ENCODE results near the gene RBM18.

RBM18 gene

DNA sequence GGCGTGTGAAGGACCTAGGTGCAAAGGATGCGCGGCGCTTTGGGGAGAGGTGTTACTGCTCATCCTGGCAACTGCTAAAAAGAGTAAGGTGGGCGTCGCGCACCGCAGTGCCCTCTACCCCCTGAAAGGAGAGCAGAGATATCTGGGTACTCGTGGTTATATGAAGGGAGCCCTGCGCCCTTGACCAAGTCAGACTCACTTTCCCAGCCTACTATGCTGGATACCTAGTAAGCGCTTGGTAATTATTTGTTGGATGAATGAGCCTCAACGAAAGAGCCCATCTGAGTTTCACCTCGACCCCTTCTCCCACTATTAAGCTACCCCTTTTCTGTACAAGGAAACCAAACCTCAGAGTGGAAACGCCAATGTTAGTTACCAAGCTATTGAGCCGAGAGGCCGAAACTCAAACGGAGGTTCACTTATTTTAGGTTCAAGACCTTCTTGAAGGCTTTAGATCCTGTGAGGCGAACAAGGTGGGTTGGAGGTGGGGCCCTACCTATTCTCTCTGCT is 43.9 kb downstream of the RBM18 start:
- DNase-seq = no peak

GRCh38 chr9:122219856-122220672 is 44.6 kb downstream of the RBM18 start:
- DNase-seq = no peak

GRCh38 chr9:122218935-122219855 is 45.4 kb downstream of the RBM18 start:
- no peak for DNase-seq

DNA sequence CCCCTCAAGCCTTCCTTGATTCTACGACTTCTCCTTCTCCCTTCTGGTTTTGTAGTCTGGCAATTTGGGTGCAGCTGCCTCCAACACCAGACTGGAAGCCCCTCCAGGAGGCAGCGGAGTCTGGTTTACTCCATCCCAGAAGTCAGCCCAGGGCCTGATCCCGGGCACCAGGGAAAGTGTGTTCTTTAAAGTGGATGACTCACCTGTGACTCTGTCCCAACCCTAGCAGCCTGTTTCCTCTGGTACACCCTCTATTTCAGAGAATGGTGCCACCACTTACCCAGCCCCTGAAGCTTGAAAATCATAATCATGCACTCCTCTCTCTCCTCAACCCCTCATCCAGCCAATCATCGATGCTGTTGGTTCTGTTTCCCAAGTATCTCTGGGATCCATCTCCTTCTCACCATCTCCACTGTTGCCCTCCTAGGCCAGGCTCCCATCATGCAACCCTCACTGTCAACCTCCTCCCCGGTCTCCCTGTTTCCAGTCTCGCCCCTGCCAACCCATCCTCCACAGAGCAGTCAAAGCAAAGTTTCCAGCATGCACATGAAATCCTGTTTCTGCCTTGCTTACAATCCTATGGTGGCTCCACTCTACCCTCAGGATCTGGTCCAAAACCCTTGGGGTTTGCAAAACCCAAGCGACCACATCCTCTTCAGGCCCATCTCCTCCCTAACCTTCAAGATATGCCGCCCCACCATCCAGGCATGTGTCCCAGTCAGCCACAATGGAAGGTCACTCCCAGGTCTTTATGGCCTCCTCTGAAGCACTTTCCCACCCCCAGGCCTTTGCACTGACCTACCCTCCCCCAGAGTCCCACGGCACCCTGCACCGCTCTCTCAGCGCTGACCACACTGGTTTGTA is 46.3 kb downstream of the RBM18 start:
- DNase-seq = no peak

DNA sequence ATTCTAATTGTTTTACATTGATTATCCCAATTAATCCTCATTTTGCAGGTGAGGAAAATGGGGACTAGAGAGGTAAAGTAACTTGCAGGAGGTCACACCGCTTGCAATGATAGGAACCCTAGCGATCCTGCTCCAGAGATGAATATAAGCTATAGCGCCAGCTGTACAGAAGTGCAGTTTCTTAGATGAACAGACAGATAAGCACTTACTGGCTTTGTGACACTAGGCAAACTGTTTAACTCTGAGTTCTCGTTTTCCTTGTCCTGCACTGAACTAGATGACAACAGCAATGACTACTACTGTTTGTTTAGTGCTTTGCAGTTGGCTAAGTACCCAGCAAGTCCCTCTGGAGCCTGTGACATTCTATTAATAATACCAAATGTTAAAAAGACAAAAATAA is 47.0 kb downstream of the RBM18 start:
- no peak for DNase-seq

DNA sequence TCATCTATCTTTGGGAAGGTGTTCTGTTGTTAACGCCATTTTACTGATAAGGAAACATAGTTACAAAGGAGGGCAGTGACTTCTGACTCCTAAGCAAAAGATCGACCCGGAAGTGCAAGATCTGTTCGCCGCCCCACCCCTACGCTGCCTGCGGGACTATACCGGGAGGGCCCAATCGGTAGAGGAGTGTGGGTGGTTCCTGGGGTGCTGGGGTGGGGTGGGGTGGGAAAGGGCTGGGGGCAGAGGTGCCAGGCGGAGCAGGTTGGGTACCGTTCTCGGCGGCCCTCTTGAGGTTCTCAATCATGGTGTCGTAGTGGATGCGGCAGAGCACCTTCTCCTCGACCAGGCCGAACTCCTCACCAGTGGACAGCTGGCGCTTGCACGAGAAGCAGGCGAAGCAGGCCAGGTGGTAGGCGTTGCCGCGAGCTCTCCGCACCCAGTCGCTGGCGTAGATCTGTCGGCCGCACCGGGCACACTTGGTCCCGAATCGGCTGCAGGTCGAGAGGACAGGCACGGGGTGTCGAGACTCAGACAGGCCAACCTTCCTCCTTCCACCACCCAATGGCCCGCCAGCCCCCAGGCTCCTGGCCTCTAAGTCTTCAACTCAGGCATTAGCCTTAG is 47.7 kb downstream of the RBM18 start:
- DNase-seq = no peak

- no peak for DNase-seq
Measured at GRCh38 chr9:122216138-122216797, 48.4 kb downstream of the RBM18 start.

GRCh38 chr9:122215663-122216062 is 49.0 kb downstream of the RBM18 start:
- no peak for DNase-seq

DNA sequence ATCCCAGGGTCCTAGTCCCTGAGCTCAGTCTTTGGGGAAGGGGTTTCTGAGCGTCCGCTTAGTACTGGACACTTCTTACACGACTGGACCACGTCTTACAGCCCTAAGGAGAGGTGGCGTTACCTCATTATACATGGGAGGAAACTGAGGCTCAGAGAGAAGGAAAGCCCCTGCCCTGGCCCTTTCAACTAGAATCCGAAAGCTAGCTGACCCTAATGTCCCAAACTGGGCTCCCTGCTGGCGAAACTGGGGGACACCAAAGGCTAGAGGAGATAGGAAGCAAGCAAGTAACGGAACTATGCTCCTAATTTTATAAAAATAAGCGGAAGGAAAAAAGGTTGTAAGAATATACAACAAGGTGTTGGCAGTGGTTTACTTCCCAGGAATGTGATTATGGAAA is 50.1 kb downstream of the RBM18 start:
- DNase-seq = no peak

DNA sequence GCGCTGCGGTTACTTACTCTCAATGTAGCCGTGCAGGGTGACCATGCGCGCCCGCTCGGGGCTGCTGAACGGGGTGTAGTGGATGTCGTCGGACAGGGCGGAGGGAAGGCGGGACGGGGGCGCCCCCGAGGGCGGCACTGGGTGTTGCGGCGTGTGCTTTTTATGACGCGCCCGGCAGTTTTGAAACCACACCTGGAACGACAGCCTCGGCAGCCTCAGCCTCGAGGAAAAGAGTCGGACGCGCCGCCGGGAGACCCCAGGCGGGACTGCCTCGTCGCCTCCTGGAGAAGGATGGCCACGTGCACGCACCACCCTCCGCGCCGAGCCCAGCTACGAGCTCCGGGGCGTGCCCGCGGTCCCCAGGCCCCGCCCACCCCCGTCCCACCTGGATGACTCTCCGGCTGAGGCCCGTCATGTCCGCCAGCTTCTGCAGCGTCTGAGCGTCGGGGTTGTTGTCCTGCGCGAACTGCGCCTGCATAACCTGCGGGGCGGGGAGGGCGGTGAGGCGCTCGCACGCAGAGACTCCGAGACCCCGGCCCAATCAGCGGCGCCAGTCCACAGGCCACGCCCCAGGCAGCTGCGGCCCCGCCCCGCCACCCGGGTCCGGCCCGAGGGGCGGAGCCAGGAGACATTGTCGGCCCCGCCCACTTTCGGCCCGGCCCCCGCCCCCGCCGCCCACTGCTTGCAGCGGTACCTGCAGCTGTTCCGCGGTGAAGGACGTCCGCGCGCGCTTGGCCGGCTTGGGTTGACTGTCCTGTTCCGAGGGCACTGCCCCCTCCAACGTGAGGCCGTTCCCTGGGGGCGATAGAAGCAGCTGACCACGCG is 50.8 kb downstream of the RBM18 start:
- peak; percentile 58 for DNase-seq

GRCh38 chr9:122213102-122213588 is 51.5 kb downstream of the RBM18 start:
- DNase-seq = no peak

GRCh38 chr9:122212473-122213004 is 52.1 kb downstream of the RBM18 start:
- DNase-seq = no peak

- no peak for DNase-seq
Measured at GRCh38 chr9:122209451-122209850, 55.2 kb downstream of the RBM18 start.

DNA sequence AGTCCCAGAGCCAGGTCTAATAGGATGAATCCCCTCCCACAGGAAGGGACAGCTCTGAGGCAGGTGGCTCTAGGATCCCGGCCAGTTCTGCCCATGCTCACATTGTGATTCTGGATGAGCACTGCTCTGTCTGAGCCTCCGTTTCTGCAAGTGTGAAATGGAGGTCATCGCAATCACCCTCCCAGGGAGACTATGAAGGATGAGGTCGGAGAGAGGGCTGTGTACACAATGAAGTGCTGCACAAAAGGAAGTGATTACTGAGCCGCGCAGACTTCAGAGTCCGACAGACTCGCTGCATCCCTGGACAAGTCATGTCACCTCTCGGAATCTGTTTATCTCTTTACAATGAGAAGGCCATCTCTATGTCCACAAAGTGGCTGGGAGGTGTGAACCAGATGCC is 57.5 kb downstream of the RBM18 start:
- no peak for DNase-seq

- no peak for DNase-seq
Measured at GRCh38 chr9:122206118-122207046, 58.3 kb downstream of the RBM18 start.

GRCh38 chr9:122205176-122205575 is 59.5 kb downstream of the RBM18 start:
- no peak for DNase-seq

DNA sequence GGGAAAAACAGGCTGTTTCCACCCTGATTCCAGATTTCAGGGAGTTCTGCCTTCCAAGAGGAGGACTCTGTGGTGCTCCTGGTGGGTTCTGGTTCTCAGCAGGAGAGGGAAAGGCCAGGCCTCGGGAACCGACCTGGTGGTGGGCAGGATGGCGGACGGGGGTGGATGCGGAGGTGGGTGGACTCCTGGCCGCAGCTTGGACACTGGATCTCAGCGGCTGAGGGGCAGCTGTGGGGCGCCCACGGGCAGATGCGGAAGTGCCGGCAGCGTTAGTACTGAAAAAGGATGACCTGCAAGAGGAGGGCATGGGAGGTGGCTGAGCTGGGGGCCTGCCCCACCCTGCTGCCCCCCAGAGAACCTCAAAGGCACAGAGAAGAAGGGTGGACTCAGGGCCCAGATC is 60.1 kb downstream of the RBM18 start:
- no peak for DNase-seq

GRCh38 chr9:122204055-122204454 is 60.6 kb downstream of the RBM18 start:
- DNase-seq = no peak

DNA sequence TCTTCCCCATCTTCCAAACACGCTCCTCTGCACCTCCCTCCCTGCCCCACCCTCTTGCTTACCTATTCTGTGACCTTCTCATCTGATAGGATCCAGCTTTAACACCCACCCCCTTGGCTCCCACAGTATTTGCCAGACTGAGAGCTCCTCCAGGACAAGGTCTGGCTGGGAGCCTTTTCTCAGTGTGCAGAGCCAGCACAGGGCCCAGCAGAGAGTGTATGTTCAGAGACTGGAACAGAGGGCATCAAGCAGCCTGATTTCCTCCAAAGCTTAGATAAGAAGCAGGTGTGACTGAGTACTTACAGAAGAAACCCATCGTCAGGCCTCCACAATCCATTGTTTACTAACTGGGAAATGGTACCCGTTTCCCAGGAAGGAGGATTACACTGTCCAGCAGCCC is 62.5 kb downstream of the RBM18 start:
- no peak for DNase-seq
